ENCODE results near the gene WDR17. TPM values are rescaled to one million over a fixed set of nuclear protein-coding genes. Genes with fewer than 3 reads are reported as not detected.

Gene WDR17
- total RNA-seq = 3.4 TPM

- Histone ChIP-seq H3K4me1 (no peaks in the 10 kb centered on the region), H3K36me3 (no peaks in the 10 kb centered on the region), H3K27me3 (no peaks in the 10 kb centered on the region), H3K4me3 (peak within 1 kb of the TSS; percentile 63 to 70), H3K27ac (no peak within 1 kb of the TSS), H3K9me3 (no peaks in the 10 kb centered on the region)
- intact Hi-C loops (cut with DNase I) = loop anchor here (5.0 to 10.0 kb wide), 3 partner anchors 132 to 1781 kb away; partner anchors contain the start of genes CEP44, FBXO8 and SPATA4
- DNase-seq (ENCODE audit: low spot score in 2 of 2) = peak; percentile 69 to 94
- TF ChIP-seq, protein P1, sequence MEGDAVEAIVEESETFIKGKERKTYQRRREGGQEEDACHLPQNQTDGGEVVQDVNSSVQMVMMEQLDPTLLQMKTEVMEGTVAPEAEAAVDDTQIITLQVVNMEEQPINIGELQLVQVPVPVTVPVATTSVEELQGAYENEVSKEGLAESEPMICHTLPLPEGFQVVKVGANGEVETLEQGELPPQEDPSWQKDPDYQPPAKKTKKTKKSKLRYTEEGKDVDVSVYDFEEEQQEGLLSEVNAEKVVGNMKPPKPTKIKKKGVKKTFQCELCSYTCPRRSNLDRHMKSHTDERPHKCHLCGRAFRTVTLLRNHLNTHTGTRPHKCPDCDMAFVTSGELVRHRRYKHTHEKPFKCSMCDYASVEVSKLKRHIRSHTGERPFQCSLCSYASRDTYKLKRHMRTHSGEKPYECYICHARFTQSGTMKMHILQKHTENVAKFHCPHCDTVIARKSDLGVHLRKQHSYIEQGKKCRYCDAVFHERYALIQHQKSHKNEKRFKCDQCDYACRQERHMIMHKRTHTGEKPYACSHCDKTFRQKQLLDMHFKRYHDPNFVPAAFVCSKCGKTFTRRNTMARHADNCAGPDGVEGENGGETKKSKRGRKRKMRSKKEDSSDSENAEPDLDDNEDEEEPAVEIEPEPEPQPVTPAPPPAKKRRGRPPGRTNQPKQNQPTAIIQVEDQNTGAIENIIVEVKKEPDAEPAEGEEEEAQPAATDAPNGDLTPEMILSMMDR (IDR thresholded peaks at IDR 0.05) = no peak
Observed at GRCh38 chr4:176065435-176066291, at the start of gene WDR17. Gene WDR17, plus strand, starts transcription at chr4:176065841. Its CDS starts 45,740 bp downstream, at chr4:176111581.

DNA sequence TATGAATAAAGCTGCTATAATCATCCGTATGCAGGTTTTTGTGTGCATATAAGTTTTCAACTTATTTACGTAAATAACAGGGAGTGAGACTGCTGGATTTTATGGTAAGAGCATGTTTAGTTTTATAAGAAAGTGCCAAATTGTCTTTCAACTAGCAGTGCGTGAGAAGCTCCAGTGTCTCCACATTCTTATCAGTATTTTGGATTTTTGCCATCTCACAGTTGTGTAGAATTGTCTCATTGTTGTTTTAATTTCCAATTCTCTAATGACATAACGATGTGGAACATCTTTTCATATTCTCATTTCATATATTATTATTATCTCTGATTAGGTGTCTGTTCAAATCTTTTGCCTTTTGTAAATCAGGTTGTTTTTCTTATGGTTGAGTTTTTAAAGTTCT, 49.0 kb upstream of the WDR17 start:
- TF ChIP-seq, protein P1 (IDR thresholded peaks at IDR 0.05) = no peak

GRCh38 chr4:176020481-176021085, 45.1 kb upstream of the WDR17 start:
- no peaks in the 10 kb centered on the region for H3K9me3 ChIP-seq
- intact Hi-C loops (cut with DNase I) = no loop called here
- no peak overlapping the region for H3K27ac ChIP-seq
- H3K4me3 ChIP-seq = no peak overlapping the region
- no peaks in the 10 kb centered on the region for H3K4me1 ChIP-seq
- TF ChIP-seq, protein P1 (IDR thresholded peaks at IDR 0.05) = no peak
- no peaks in the 10 kb centered on the region for H3K36me3 ChIP-seq
- DNase-seq (ENCODE audit: low spot score in 2 of 2) = no peak
- no peaks in the 10 kb centered on the region for H3K27me3 ChIP-seq

More for the DNA sequence above, 49.0 kb upstream of the WDR17 start:
- no peaks in the 10 kb centered on the region for H3K27me3 ChIP-seq
- no peaks in the 10 kb centered on the region for H3K4me1 ChIP-seq
- H3K9me3 ChIP-seq = no peaks in the 10 kb centered on the region
- no peak overlapping the region for H3K4me3 ChIP-seq
- no peaks in the 10 kb centered on the region for H3K36me3 ChIP-seq
- intact Hi-C loops (cut with DNase I) = no loop called here
- no peak for DNase-seq (ENCODE audit: low spot score in 2 of 2)
- H3K27ac ChIP-seq = no peak overlapping the region

DNA sequence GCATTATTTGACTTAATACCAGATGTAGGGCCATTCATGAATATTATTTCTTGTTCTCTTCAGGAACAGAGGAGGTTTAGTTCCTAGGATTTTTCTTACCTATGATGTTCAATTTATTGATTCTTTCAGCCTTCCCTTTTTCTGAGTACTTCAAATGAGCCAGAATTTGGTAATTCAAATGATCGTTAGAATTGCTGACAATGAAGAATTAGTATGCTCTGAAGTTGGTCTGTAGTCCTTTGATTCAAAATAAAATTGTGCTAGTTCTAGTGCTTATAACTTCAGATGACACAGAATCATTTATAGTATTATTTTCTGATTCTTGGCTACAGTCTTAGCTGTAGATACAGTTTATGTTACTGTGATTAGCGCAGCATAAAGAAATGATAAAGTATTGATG, 35.2 kb upstream of the WDR17 start:
- Histone ChIP-seq H3K27ac (no peak overlapping the region), H3K4me1 (no peaks in the 10 kb centered on the region), H3K27me3 (no peaks in the 10 kb centered on the region), H3K36me3 (no peaks in the 10 kb centered on the region), H3K9me3 (no peaks in the 10 kb centered on the region), H3K4me3 (no peak overlapping the region)
- intact Hi-C loops (cut with DNase I) = loop anchor here (5.0 kb wide), 1 partner anchor 92 kb away; no protein-coding TSS in a partner anchor
- TF ChIP-seq, protein P1 (IDR thresholded peaks at IDR 0.05) = no peak
- DNase-seq (ENCODE audit: low spot score in 2 of 2) = no peak

- Histone ChIP-seq H3K27me3 (no peaks in the 10 kb centered on the region), H3K36me3 (no peaks in the 10 kb centered on the region), H3K9me3 (no peaks in the 10 kb centered on the region), H3K4me1 (no peaks in the 10 kb centered on the region), H3K27ac (no peak overlapping the region), H3K4me3 (no peak overlapping the region)
- TF ChIP-seq, protein P1 (IDR thresholded peaks at IDR 0.05) = no peak
- no peak for DNase-seq (ENCODE audit: low spot score in 2 of 2)
- intact Hi-C loops (cut with DNase I) = loop anchor here (5.0 kb wide), 1 partner anchor 90 kb away; no protein-coding TSS in a partner anchor
Observed at GRCh38 chr4:176031922-176032321, 33.7 kb upstream of the WDR17 start.
